ENCODE results near the gene MRTFB. TPM values are rescaled to one million over a fixed set of nuclear protein-coding genes. Genes with fewer than 3 reads are reported as not detected.
A peak's percentile ranks its signal among the peaks of the same experiment; 100 is the strongest.

Gene MRTFB
- total RNA-seq, 6 experiments from 2014 or later = 15.7 to 23.9 (median 18.6) TPM

DNA sequence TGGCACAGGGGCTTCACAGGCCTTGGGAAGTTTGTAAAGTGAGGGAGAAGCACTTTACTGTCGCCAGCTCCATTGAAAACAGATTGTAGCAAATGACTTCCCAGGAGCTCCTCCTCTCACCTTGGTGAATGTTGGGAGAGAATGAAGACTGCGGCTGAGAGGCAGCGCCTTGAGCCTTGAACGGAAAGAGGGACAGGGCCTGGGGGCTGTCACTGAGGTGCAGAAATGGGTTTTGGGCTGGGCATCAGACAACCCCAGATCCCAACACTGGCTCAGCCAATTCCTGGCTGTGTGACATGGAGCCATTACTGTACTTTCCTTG is 603 bp upstream of the MRTFB start:
- WGBS (ENCODE audit: insufficient coverage, low coverage, low lambda C conversion rate, missing lambda C conversion rate) = 67% methylated on average over 3 of the region's 4 CpGs
- no peak for TF ChIP-seq POLR2A (IDR thresholded peaks at IDR 0.05)
- TF ChIP-seq, protein P1, sequence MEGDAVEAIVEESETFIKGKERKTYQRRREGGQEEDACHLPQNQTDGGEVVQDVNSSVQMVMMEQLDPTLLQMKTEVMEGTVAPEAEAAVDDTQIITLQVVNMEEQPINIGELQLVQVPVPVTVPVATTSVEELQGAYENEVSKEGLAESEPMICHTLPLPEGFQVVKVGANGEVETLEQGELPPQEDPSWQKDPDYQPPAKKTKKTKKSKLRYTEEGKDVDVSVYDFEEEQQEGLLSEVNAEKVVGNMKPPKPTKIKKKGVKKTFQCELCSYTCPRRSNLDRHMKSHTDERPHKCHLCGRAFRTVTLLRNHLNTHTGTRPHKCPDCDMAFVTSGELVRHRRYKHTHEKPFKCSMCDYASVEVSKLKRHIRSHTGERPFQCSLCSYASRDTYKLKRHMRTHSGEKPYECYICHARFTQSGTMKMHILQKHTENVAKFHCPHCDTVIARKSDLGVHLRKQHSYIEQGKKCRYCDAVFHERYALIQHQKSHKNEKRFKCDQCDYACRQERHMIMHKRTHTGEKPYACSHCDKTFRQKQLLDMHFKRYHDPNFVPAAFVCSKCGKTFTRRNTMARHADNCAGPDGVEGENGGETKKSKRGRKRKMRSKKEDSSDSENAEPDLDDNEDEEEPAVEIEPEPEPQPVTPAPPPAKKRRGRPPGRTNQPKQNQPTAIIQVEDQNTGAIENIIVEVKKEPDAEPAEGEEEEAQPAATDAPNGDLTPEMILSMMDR (IDR thresholded peaks at IDR 0.05) = no peak
- no peak for DNase-seq

DNA sequence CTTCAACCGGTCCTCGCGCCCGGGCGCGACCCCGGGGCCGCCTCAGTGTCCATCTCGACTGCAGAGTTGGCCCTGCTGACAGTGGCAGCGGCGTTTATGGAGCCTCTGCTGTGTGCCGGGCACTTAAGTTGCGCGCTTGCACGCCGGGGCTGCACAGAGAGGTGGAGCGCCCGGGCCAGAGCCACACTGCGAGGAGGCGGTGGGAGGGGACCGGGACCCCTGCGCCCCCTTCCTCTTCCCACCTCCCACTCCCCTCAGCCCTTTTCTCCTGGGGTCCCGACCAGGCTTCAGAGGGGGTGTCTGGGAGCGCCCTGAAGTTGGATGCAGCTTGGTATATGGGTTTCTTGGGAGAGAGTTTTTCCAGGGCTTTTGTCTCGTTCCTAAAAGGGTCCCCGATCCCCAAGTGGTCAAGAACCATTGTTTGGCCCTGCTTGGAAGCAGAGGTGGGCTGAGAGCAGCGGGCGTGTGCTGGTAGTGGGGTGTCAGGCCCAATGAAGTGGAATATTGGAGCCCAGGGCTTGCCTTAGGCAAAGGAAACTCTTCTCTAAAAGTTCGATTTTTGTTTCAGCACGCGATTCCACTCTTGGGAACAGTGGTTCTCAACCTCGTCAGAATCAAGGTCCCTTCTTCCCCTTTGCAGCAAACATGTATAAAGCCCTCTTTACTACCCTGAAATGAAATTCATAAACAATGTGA is 605 bp downstream of the MRTFB start:
- TF ChIP-seq, protein P1 (IDR thresholded peaks at IDR 0.05) = no peak
- no peak for TF ChIP-seq POLR2A (IDR thresholded peaks at IDR 0.05)
- Histone ChIP-seq H3K27me3 (no peaks in the 10 kb centered on the region), H3K9me3 (no peaks in the 10 kb centered on the region), H3K27ac (peak overlapping the region; percentile 77 to 89 (median 81)), H3K4me1 (peaks cover 0 to 29% (median 3%) of the 10 kb centered on the region in 4 donors), H3K4me3 (peak overlapping the region; percentile 75 to 84 (median 82)), H3K36me3 (peaks cover 0 to 6% (median 0%) of the 10 kb centered on the region in 4 donors)
- intact Hi-C loops (cut with DNase I) = no loop called here
- ATAC-seq (peak; percentile 2 to 43 (median 24)), DNase-seq (peak in 1 of 3 donors; percentile 62)
- WGBS (ENCODE audit: insufficient coverage, low coverage, low lambda C conversion rate, missing lambda C conversion rate) = 2% methylated on average over 8 of the region's 32 CpGs

More for the DNA sequence above, 603 bp upstream of the MRTFB start:
- H3K4me3 ChIP-seq = peak overlapping the region; percentile 75 to 84 (median 82)
- peaks cover 0 to 29% (median 3%) of the 10 kb centered on the region in 4 donors for H3K4me1 ChIP-seq
- H3K27me3 ChIP-seq = no peaks in the 10 kb centered on the region
- H3K36me3 ChIP-seq = peaks cover 0 to 2% (median 0%) of the 10 kb centered on the region in 4 donors
- H3K27ac ChIP-seq = peak overlapping the region; percentile 77 to 89 (median 81)
- ATAC-seq = no peak
- H3K9me3 ChIP-seq = no peaks in the 10 kb centered on the region
- intact Hi-C loops (cut with DNase I) = no loop called here

DNA sequence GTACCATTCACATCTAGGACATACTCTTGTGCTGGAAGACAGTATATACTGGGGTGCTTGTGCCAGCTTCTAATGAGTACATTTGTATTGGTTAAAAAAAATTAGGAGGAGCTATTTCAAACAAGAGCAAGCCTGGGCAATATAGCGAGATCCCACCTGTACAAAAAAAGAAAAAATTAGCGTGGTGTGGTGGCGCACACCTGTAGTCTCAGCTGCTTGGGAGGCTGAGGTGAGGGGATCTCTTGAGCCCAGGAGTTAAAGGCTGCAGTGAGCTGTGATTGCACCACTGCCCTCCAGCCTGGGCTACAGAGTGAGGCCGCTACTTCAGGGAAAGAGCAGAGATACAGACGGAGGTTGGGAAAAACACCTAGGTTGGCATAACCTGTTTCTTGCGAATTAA is 1.2 kb downstream of the MRTFB start:
- Histone ChIP-seq H3K4me1 (peaks cover 0 to 34% (median 3%) of the 10 kb centered on the region in 4 donors), H3K27me3 (no peaks in the 10 kb centered on the region), H3K9me3 (no peaks in the 10 kb centered on the region), H3K4me3 (peak overlapping the region in 2 of 3 donors; percentile 82 to 84), H3K36me3 (peaks cover 0 to 6% (median 0%) of the 10 kb centered on the region in 4 donors), H3K27ac (peak overlapping the region; percentile 50 to 89 (median 77))
- intact Hi-C loops (cut with DNase I) = no loop called here
- ATAC-seq (peak; percentile 16 to 37 (median 30)), DNase-seq (no peak)
- TF ChIP-seq, protein P1 (IDR thresholded peaks at IDR 0.05) = no peak
- TF ChIP-seq POLR2A (IDR thresholded peaks at IDR 0.05) = no peak
- 64% methylated on average over 6 of the region's 6 CpGs for WGBS (ENCODE audit: insufficient coverage, low coverage, low lambda C conversion rate, missing lambda C conversion rate)

DNA sequence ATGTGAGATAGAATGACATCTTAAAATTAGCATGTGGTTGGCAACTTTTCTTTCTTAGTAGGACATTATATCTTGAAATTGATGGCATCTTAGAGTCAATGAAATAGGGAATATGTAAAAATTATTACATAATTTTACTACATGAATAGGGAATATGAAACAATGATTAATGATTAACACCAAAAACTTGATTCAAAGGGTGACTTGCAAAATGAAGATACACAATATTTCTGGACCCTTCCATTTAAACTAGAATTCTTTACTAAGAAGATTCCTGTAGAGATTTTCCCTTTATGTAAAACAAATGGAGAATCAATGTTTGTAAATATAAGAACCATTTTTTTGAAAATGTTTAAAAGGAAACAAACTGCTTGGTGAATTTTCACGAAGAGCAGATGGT is 3.4 kb downstream of the MRTFB start:
- intact Hi-C loops (cut with DNase I) = no loop called here
- H3K36me3 ChIP-seq = peaks cover 0 to 6% (median 0%) of the 10 kb centered on the region in 4 donors
- no peak for ATAC-seq
- WGBS (ENCODE audit: insufficient coverage, low coverage, low lambda C conversion rate, missing lambda C conversion rate) = 28% methylated on average over 1 of the region's 1 CpG
- peaks cover 0 to 42% (median 3%) of the 10 kb centered on the region in 4 donors for H3K4me1 ChIP-seq
- peak overlapping the region in 1 of 3 donors; percentile 89 for H3K27ac ChIP-seq
- H3K4me3 ChIP-seq = no peak overlapping the region
- no peaks in the 10 kb centered on the region for H3K9me3 ChIP-seq
- DNase-seq = no peak
- H3K27me3 ChIP-seq = no peaks in the 10 kb centered on the region
- no peak for TF ChIP-seq POLR2A (IDR thresholded peaks at IDR 0.05)
- TF ChIP-seq, protein P1 (IDR thresholded peaks at IDR 0.05) = no peak
